Measurements from ENCODE around the gene SELPLG.

DNA sequence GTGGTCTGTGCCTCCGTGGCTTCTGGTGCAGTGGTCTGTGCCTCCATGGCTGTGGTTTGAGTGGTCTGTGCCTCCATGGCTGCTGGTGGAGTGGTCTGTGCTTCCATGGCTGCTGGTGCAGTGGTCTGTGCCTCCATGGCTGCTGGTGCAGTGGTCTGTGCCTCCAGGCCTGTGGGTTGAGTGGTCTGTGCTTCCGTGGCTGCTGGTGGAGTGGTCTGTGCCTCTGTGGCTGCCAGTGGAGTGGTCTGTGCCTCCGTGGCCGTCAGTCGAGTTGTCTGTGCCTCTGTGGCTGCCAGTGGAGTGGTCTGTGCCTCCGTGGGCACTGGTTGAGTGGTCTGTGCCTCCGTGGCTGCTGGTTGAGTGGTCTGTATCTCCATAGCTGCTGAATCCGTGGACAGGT lies 10.1 kb downstream of the SELPLG start:
- no peak for TF ChIP-seq POLR2A (IDR thresholded peaks at IDR 0.05)
- TF ChIP-seq, protein P1, sequence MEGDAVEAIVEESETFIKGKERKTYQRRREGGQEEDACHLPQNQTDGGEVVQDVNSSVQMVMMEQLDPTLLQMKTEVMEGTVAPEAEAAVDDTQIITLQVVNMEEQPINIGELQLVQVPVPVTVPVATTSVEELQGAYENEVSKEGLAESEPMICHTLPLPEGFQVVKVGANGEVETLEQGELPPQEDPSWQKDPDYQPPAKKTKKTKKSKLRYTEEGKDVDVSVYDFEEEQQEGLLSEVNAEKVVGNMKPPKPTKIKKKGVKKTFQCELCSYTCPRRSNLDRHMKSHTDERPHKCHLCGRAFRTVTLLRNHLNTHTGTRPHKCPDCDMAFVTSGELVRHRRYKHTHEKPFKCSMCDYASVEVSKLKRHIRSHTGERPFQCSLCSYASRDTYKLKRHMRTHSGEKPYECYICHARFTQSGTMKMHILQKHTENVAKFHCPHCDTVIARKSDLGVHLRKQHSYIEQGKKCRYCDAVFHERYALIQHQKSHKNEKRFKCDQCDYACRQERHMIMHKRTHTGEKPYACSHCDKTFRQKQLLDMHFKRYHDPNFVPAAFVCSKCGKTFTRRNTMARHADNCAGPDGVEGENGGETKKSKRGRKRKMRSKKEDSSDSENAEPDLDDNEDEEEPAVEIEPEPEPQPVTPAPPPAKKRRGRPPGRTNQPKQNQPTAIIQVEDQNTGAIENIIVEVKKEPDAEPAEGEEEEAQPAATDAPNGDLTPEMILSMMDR (IDR thresholded peaks at IDR 0.05) = no peak
